OCI-M2 (cell line): ENCODE measurements around the gene KLK1.

Source experiments
- DNase-seq: peaks from one replicate; lab custom pipeline; 2025; ENCODE audit not compliant: unreplicated experiment; lab: John Stamatoyannopoulos, UW

KLK1 gene

GRCh38 chr19:50836543-50837195 is 13.1 kb upstream of the KLK1 start:
- no peak for DNase-seq

GRCh38 chr19:50835785-50836542 is 12.4 kb upstream of the KLK1 start:
- no peak for DNase-seq

GRCh38 chr19:50835103-50835784 is 11.7 kb upstream of the KLK1 start:
- no peak for DNase-seq

- no peak for DNase-seq
Measured at GRCh38 chr19:50833802-50834167, 10.2 kb upstream of the KLK1 start.

GRCh38 chr19:50833117-50833801 is 9.7 kb upstream of the KLK1 start, which contains the start of gene KLK15:
KLK15 (minus strand) TSS chr19:50833574; CDS start chr19:50831492, 2,082 bp downstream.
- no peak for DNase-seq

- no peak for DNase-seq
Measured at GRCh38 chr19:50832666-50833065, 9.1 kb upstream of the KLK1 start.

- no peak for DNase-seq
Measured at GRCh38 chr19:50831026-50831396, 7.4 kb upstream of the KLK1 start.

- no peak for DNase-seq
Measured at GRCh38 chr19:50830266-50831025, 6.9 kb upstream of the KLK1 start.

GRCh38 chr19:50829801-50830200 is 6.2 kb upstream of the KLK1 start:
- DNase-seq, result no peak

GRCh38 chr19:50827476-50827875 is 3.9 kb upstream of the KLK1 start:
- DNase-seq, result no peak

- no peak for DNase-seq
Measured at GRCh38 chr19:50826492-50827240, 3.1 kb upstream of the KLK1 start.

- no peak for DNase-seq
Measured at GRCh38 chr19:50822661-50823208, 852 bp downstream of the KLK1 start.

GRCh38 chr19:50821622-50822021 is 2.0 kb downstream of the KLK1 start:
- no peak for DNase-seq

- no peak for DNase-seq
Measured at GRCh38 chr19:50821248-50821612, 2.4 kb downstream of the KLK1 start.

GRCh38 chr19:50820549-50821247 is 2.9 kb downstream of the KLK1 start:
- no peak for DNase-seq

- no peak for DNase-seq
Measured at GRCh38 chr19:50820086-50820485, 3.5 kb downstream of the KLK1 start.

- no peak for DNase-seq
Measured at GRCh38 chr19:50819636-50820035, 4.0 kb downstream of the KLK1 start.

GRCh38 chr19:50818859-50819472 is 4.6 kb downstream of the KLK1 start:
- DNase-seq, result no peak
